ENCODE data around the gene TOMM34.

DNA sequence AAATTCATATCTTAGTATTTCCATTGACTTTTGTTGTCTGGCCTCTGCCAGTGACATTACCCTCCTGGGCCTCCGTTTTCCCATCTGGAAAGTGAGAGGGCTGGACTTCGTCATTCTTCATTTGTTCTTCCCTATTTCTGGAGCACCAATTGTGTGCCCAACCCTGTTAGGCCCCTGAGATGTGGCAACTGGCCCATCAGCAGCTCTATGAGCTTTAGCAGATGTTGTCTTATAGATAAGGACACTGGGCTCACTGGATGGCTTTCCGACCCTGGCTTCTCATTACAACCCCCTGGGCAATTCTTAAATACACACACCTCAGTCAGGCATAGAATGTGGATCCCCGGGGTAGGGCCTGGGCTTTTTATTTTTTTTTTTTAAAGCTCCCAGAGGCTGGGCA lies 35.7 kb downstream of the TOMM34 start:
- TF ChIP-seq, protein P1, sequence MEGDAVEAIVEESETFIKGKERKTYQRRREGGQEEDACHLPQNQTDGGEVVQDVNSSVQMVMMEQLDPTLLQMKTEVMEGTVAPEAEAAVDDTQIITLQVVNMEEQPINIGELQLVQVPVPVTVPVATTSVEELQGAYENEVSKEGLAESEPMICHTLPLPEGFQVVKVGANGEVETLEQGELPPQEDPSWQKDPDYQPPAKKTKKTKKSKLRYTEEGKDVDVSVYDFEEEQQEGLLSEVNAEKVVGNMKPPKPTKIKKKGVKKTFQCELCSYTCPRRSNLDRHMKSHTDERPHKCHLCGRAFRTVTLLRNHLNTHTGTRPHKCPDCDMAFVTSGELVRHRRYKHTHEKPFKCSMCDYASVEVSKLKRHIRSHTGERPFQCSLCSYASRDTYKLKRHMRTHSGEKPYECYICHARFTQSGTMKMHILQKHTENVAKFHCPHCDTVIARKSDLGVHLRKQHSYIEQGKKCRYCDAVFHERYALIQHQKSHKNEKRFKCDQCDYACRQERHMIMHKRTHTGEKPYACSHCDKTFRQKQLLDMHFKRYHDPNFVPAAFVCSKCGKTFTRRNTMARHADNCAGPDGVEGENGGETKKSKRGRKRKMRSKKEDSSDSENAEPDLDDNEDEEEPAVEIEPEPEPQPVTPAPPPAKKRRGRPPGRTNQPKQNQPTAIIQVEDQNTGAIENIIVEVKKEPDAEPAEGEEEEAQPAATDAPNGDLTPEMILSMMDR (IDR thresholded peaks at IDR 0.05) = no peak
- no peak for TF ChIP-seq RCOR1 (IDR thresholded peaks at IDR 0.05; ENCODE audit: low read depth, low read length)
- TF ChIP-seq CHD4 (IDR thresholded peaks at IDR 0.05; ENCODE audit: borderline replicate concordance) = no peak
- no peak for TF ChIP-seq EP300 (IDR thresholded peaks at IDR 0.05)
- no peak for TF ChIP-seq POLR2A (IDR thresholded peaks at IDR 0.05; ENCODE audit: low read length)
- no peak for TF ChIP-seq JUN (IDR thresholded peaks at IDR 0.05)
- TF ChIP-seq MYC (IDR thresholded peaks at IDR 0.05; ENCODE audit: borderline replicate concordance, low read length) = no peak
- TF ChIP-seq, protein P2, sequence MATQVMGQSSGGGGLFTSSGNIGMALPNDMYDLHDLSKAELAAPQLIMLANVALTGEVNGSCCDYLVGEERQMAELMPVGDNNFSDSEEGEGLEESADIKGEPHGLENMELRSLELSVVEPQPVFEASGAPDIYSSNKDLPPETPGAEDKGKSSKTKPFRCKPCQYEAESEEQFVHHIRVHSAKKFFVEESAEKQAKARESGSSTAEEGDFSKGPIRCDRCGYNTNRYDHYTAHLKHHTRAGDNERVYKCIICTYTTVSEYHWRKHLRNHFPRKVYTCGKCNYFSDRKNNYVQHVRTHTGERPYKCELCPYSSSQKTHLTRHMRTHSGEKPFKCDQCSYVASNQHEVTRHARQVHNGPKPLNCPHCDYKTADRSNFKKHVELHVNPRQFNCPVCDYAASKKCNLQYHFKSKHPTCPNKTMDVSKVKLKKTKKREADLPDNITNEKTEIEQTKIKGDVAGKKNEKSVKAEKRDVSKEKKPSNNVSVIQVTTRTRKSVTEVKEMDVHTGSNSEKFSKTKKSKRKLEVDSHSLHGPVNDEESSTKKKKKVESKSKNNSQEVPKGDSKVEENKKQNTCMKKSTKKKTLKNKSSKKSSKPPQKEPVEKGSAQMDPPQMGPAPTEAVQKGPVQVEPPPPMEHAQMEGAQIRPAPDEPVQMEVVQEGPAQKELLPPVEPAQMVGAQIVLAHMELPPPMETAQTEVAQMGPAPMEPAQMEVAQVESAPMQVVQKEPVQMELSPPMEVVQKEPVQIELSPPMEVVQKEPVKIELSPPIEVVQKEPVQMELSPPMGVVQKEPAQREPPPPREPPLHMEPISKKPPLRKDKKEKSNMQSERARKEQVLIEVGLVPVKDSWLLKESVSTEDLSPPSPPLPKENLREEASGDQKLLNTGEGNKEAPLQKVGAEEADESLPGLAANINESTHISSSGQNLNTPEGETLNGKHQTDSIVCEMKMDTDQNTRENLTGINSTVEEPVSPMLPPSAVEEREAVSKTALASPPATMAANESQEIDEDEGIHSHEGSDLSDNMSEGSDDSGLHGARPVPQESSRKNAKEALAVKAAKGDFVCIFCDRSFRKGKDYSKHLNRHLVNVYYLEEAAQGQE (IDR thresholded peaks at IDR 0.05) = no peak
- no peak for TF ChIP-seq NFE2L2 (conservative IDR thresholded peaks at IDR 0.05; ENCODE audit: low read length)
- no peak for TF ChIP-seq RAD21 (conservative IDR thresholded peaks at IDR 0.05 in 1 of 2, IDR thresholded peaks at IDR 0.05 in 1 of 2)

All from A549 (cell line).